ENCODE results near the gene CUEDC2. TPM values are rescaled to one million over a fixed set of nuclear protein-coding genes. Genes with fewer than 3 reads are reported as not detected.

CUEDC2 gene
- total and polyA plus RNA-seq, 10 of the 15 experiments (the other 5 are each of a cell fraction or from before 2014, with no cell fraction given), result 20.4 to 121 (median 75.0) TPM

DNA sequence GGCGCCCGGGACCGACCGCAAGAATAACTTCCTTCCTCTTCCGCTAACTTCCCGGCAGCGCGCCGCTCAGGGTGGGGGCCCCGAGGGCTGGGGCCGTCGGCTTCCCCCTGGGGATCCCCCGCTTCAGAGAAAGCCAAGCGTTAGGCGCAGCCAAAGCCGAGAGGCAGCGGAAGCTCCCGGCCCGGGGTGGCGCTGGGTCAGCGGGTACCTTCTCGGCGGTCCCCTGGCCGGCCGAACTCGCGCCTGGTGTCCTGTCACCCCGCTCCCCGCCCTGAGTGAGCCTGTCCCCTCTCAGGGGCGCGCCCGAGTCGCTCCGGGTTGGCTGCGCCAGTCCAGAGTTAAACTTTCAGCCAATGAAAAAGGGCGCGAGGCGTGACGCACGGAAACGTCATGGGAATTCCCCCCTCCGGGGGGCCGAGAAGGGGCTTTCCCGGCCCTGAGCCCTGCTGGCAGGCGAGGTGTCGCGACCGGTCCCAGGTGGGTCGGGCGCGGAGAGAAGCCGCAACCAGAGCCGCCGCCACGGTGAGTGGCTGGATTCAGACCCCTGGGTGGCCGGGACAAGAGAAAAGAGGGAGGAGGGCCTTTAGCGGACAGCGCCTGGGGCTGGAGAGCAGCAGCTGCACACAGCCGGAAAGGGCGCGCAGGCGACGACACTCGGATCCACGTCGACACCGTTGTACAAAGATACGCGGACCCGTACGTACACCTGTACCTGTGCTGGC is 38.1 kb downstream of the CUEDC2 start (continued):
- TF ChIP-seq, protein P1, sequence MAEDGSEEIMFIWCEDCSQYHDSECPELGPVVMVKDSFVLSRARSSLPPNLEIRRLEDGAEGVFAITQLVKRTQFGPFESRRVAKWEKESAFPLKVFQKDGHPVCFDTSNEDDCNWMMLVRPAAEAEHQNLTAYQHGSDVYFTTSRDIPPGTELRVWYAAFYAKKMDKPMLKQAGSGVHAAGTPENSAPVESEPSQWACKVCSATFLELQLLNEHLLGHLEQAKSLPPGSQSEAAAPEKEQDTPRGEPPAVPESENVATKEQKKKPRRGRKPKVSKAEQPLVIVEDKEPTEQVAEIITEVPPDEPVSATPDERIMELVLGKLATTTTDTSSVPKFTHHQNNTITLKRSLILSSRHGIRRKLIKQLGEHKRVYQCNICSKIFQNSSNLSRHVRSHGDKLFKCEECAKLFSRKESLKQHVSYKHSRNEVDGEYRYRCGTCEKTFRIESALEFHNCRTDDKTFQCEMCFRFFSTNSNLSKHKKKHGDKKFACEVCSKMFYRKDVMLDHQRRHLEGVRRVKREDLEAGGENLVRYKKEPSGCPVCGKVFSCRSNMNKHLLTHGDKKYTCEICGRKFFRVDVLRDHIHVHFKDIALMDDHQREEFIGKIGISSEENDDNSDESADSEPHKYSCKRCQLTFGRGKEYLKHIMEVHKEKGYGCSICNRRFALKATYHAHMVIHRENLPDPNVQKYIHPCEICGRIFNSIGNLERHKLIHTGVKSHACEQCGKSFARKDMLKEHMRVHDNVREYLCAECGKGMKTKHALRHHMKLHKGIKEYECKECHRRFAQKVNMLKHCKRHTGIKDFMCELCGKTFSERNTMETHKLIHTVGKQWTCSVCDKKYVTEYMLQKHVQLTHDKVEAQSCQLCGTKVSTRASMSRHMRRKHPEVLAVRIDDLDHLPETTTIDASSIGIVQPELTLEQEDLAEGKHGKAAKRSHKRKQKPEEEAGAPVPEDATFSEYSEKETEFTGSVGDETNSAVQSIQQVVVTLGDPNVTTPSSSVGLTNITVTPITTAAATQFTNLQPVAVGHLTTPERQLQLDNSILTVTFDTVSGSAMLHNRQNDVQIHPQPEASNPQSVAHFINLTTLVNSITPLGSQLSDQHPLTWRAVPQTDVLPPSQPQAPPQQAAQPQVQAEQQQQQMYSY (CRISPR knock-in tag; IDR thresholded peaks at IDR 0.05), result no peak
- TF ChIP-seq ESRRA (IDR thresholded peaks at IDR 0.05; ENCODE audit: low read length), result no peak
- TF ChIP-seq ZBED1 (IDR thresholded peaks at IDR 0.05; ENCODE audit: borderline replicate concordance), result peak; percentile 99
- TF ChIP-seq WRNIP1 (IDR thresholded peaks at IDR 0.05; ENCODE audit: borderline replicate concordance, low read depth, low read length), result no peak
- TF ChIP-seq DPF2 (IDR thresholded peaks at IDR 0.05), result peak; percentile 89; the same call in 1 of the 2 replicates
- peak; percentile 45 for TF ChIP-seq TARDBP (IDR thresholded peaks at IDR 0.05; ENCODE audit: borderline replicate concordance)
- TF ChIP-seq CEBPB (IDR thresholded peaks at IDR 0.05; ENCODE audit: borderline replicate concordance in 1 of 2, low read depth in 2 of 2, low read length in 2 of 2), result no peak
